ENCODE results near the gene H2AZ2. TPM values are rescaled to one million over a fixed set of nuclear protein-coding genes. Genes with fewer than 3 reads are reported as not detected.

The H2AZ2 gene
- total and polyA plus RNA-seq, 2 of the 4 experiments (the other 2 are of a cell fraction) = 156 to 162 TPM

GRCh38 chr7:44891372-44891771 is 43.5 kb upstream of the H2AZ2 start:
- Histone ChIP-seq H3K23ac (ENCODE audit: low read depth, low read length) (no peak overlapping the region), H3K27ac (ENCODE audit: insufficient read depth, low read length) (no peak overlapping the region), H3K4me3 (ENCODE audit: insufficient read depth, low read depth, low read length) (no peak overlapping the region), H3K9me1 (ENCODE audit: insufficient read depth, low read length) (peaks cover 4% of the 10 kb centered on the region; the same call in 1 of the 2 replicates), H2BK5ac (ENCODE audit: low read depth, low read length, poor library complexity, severe bottlenecking) (no peak overlapping the region), H2AK5ac (ENCODE audit: low read depth, low read length) (no peak overlapping the region), H3K18ac (ENCODE audit: low read depth, low read length) (no peak overlapping the region), H2BK120ac (ENCODE audit: low read depth, low read length) (no peak overlapping the region), H3K14ac (replicated peaks; ENCODE audit: low read depth, low read length) (no peak overlapping the region), H4K91ac (ENCODE audit: insufficient read depth, low read depth, low read length) (no peak overlapping the region), H3K4me2 (ENCODE audit: low read depth, low read length) (no peak overlapping the region), H4K8ac (ENCODE audit: low read depth in 2 of 2, low read length in 2 of 2) (no peak overlapping the region), H3K36me3 (ENCODE audit: control insufficient read depth, insufficient read depth, low read length) (no peaks in the 10 kb centered on the region), H3K4me1 (ENCODE audit: control insufficient read depth, insufficient read depth, low read length) (no peaks in the 10 kb centered on the region; the same call in 1 of the 2 replicates), H2BK20ac (ENCODE audit: low read depth, low read length) (no peak overlapping the region), H3K9ac (ENCODE audit: low read depth, low read length) (no peak overlapping the region), H2AFZ (replicated peaks; ENCODE audit: low read length, poor library complexity) (no peak overlapping the region), H2AK9ac (replicated peaks; ENCODE audit: low read depth, low read length, poor library complexity) (no peak overlapping the region), H2BK15ac (ENCODE audit: low read depth, low read length) (no peak overlapping the region), H4K5ac (ENCODE audit: low read depth, low read length) (no peak overlapping the region), H3K79me1 (ENCODE audit: low read depth in 1 of 2, low read length in 2 of 2) (peaks cover 14 to 33% of the 10 kb centered on the region in 2 experiments; a peak in 3 of 4 replicates), H3K4ac (ENCODE audit: low read depth, low read length) (no peak overlapping the region), H3K27me3 (ENCODE audit: control insufficient read depth, insufficient read depth, low read length) (no peaks in the 10 kb centered on the region), H3K9me3 (ENCODE audit: control insufficient read depth, insufficient read depth, low read length) (no peaks in the 10 kb centered on the region), H3K56ac (ENCODE audit: extremely low read depth, insufficient read depth, low read length) (no peak overlapping the region), H4K20me1 (ENCODE audit: insufficient read depth, low read length) (no peaks in the 10 kb centered on the region)
- BruUV-seq (replicated peaks) = no TSS peak
- TF ChIP-seq CHD1 (IDR thresholded peaks at IDR 0.05; ENCODE audit: low read depth, low read length) = no peak
- TF ChIP-seq RAD21 (IDR thresholded peaks at IDR 0.05; ENCODE audit: low read length) = no peak
- no peak for TF ChIP-seq RCOR1 (IDR thresholded peaks at IDR 0.05; ENCODE audit: insufficient replicate concordance, low read length)
- TF ChIP-seq MAFK (IDR thresholded peaks at IDR 0.05; ENCODE audit: low read depth, low read length) = no peak
- TF ChIP-seq, protein P1, sequence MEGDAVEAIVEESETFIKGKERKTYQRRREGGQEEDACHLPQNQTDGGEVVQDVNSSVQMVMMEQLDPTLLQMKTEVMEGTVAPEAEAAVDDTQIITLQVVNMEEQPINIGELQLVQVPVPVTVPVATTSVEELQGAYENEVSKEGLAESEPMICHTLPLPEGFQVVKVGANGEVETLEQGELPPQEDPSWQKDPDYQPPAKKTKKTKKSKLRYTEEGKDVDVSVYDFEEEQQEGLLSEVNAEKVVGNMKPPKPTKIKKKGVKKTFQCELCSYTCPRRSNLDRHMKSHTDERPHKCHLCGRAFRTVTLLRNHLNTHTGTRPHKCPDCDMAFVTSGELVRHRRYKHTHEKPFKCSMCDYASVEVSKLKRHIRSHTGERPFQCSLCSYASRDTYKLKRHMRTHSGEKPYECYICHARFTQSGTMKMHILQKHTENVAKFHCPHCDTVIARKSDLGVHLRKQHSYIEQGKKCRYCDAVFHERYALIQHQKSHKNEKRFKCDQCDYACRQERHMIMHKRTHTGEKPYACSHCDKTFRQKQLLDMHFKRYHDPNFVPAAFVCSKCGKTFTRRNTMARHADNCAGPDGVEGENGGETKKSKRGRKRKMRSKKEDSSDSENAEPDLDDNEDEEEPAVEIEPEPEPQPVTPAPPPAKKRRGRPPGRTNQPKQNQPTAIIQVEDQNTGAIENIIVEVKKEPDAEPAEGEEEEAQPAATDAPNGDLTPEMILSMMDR (conservative IDR thresholded peaks at IDR 0.05; ENCODE audit: low read depth, low read length) = no peak
- TF ChIP-seq, protein P2, sequence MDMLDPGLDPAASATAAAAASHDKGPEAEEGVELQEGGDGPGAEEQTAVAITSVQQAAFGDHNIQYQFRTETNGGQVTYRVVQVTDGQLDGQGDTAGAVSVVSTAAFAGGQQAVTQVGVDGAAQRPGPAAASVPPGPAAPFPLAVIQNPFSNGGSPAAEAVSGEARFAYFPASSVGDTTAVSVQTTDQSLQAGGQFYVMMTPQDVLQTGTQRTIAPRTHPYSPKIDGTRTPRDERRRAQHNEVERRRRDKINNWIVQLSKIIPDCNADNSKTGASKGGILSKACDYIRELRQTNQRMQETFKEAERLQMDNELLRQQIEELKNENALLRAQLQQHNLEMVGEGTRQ (IDR thresholded peaks at IDR 0.05; ENCODE audit: low read depth, low read length) = no peak
- no peak for TF ChIP-seq SMC3 (IDR thresholded peaks at IDR 0.05; ENCODE audit: low read depth, low read length)
- TF ChIP-seq BHLHE40 (IDR thresholded peaks at IDR 0.05; ENCODE audit: low read depth, low read length) = no peak
- TF ChIP-seq MAZ (IDR thresholded peaks at IDR 0.05; ENCODE audit: borderline replicate concordance, low read depth, low read length) = no peak
- TF ChIP-seq FOS (IDR thresholded peaks at IDR 0.05; ENCODE audit: low read depth, low read length) = no peak
- TF ChIP-seq MXI1 (IDR thresholded peaks at IDR 0.05; ENCODE audit: borderline replicate concordance, low read depth, low read length) = no peak
- in situ Hi-C loops (cut with MboI; ENCODE audit: low sequenced_read_pairs) = no loop called here
- DNase-seq (no peak), ATAC-seq (ENCODE audit: low read depth) (no peak)
- dilution Hi-C loops (cut with HindIII; ENCODE audit: low sequenced_read_pairs, unreplicated experiment) = no loop called here
- no CpG with 5 or more reads among the region's 2 CpGs for WGBS, 2 experiments (ENCODE audit: extremely low coverage in 2 of 2, insufficient read length in 1 of 2)
- intact Hi-C loops (cut with micrococcal nuclease) = no loop called here
- CTCF ChIA-PET = no interaction called here
- POLR2A ChIA-PET (ENCODE audit: unreplicated experiment) = no interaction called here
